K562 (cell line): Measurements from ENCODE around the gene PIP5K1B. TPM values are rescaled to one million over a fixed set of nuclear protein-coding genes. Genes with fewer than 3 reads are reported as not detected.

Experiments used
- GATAD2B ChIP-seq: fragments of 450-650 bp; IDR thresholded peaks from 2 replicates; pipeline ENCODE4 v1.6.1; 2017; ENCODE audit warnings: mild to moderate bottlenecking, borderline replicate concordance
- JUN ChIP-seq, 2 experiments: sonication (generic) in 1 of 2; formaldehyde crosslinking in 1 of 2; IDR thresholded peaks; 2 replicates each; pipeline versions ENCODE4 v1.6.1 to v1.8.0; 2012 to 2022; ENCODE audit warnings: borderline replicate concordance in 2 of 2, mild to moderate bottlenecking in 2 of 2, improper control_type of control experiment in 1 of 2, low read depth in 1 of 2, low read length in 1 of 2, missing genetic modification reagents in 1 of 2
- KLF16 ChIP-seq: IDR thresholded peaks from 2 replicates; pipeline ENCODE4 v1.6.1; 2016; ENCODE audit warnings: antibody characterized with exemption
- PBX2 ChIP-seq, 2 experiments: IDR thresholded peaks in 1 of 2; conservative IDR thresholded peaks in 1 of 2; 2 replicates each; pipeline ENCODE4 v1.6.1; 2016; ENCODE audit warnings: low read depth in 2 of 2, mild to moderate bottlenecking in 1 of 2, missing compliant biosample characterization in 1 of 2, missing genetic modification characterization in 1 of 2, moderate library complexity in 1 of 2
- SAFB ChIP-seq: fragments of 200-400 bp; formaldehyde crosslinking; IDR thresholded peaks from 2 replicates; pipeline ENCODE4 v1.6.1; 2017; ENCODE audit warnings: low read depth, low read length, borderline replicate concordance
- TAL1 ChIP-seq: fragments of 450-650 bp; IDR thresholded peaks from 2 replicates; pipeline ENCODE4 v1.6.1; 2016; ENCODE audit warnings: mild to moderate bottlenecking
- ZNF347 ChIP-seq: fragments of 450-650 bp; formaldehyde crosslinking; IDR thresholded peaks from 2 replicates; pipeline ENCODE4 v1.4.0; 2020; ENCODE audit warnings: low read depth, mild to moderate bottlenecking, moderate library complexity
- polyA plus RNA-seq, 8 experiments: library from polyadenylated mRNA; depleted of rRNA in 4 of 8; stranded (reverse) in 5 of 8; unstranded in 3 of 8; fragments of >200 nt; fragmentation: Nextera tagmentation in 2 of 8; fragmentation: Illumina TruSeq in 1 of 8; extraction: Ambion mirVana in 2 of 8; extraction: Trizol in 1 of 8; gene quantifications; 2 replicates each; pipeline versions ENCODE4 v1.2.1 to v1.2.3, GENCODE V29; 2011 to 2014; ENCODE audit warnings: inconsistent platforms in 1 of 8, missing spikeins in 1 of 8
- total RNA-seq, 7 experiments: library from RNA; depleted of rRNA in 6 of 7; stranded (reverse); fragments of >200 nt in 6 of 7; fragmentation: Illumina TruSeq in 2 of 7; extraction: Trizol in 2 of 7; gene quantifications; 2 replicates each; pipeline versions ENCODE4 v1.2.1 to v1.2.3, GENCODE V29; 2011 to 2021; ENCODE audit warnings: low replicate concordance in 1 of 7
- TF ChIP-seq, protein P1 (sequence below): fragments of 250-450 bp; sonication (Bioruptor Pico); IDR thresholded peaks from 2 replicates; pipeline ENCODE4 v1.8.0; 2022; ENCODE audit warnings: moderate library complexity, mild to moderate bottlenecking, inconsistent platforms
- TF ChIP-seq, protein P2 (sequence below), 3 experiments: IDR thresholded peaks in 2 of 3; conservative IDR thresholded peaks in 1 of 3; 2 replicates each; pipeline ENCODE4 v1.5.1; 2011 to 2012; ENCODE audit warnings: low read length in 3 of 3, mild to moderate bottlenecking in 3 of 3, control low read depth in 2 of 3, improper control_type of control experiment in 1 of 3, inconsistent platforms in 1 of 3, low read depth in 1 of 3, mixed read lengths in 1 of 3, moderate library complexity in 1 of 3; ENCODE audit not compliant: insufficient read depth in 2 of 3

The PIP5K1B gene
- total and polyA plus RNA-seq, 9 of the 15 experiments (the other 6 are each of a cell fraction or from before 2014, with no cell fraction given): 3.1 to 12.9 (median 7.4) TPM

DNA sequence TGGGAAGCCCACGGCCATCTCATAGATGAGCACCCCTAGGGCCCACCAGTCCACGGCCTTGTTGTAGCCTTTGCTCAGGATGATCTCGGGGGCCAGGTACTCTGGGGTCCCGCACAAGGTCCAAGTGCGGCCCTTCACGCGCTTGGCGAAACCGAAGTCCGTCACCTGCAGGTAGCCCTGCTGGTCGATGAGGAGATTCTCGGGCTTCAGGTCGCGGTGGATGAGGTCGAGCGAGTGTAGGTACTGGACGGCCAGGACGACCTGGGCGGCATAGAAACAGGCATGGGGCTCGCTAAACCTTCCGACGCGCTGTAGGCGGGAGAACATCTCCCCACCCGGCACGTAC is 308.3 kb downstream of the PIP5K1B start (continued):
- TF ChIP-seq JUN (IDR thresholded peaks at IDR 0.05; ENCODE audit: borderline replicate concordance, low read depth, low read length) (no peak), JUN (CRISPR knock-in tag; IDR thresholded peaks at IDR 0.05; ENCODE audit: borderline replicate concordance) (no peak), PBX2 (CRISPR knock-in tag; IDR thresholded peaks at IDR 0.05; ENCODE audit: low read depth) (no peak), PBX2 (tag; conservative IDR thresholded peaks at IDR 0.05; ENCODE audit: low read depth) (no peak), ZNF347 (CRISPR knock-in tag) (no peak), GATAD2B (no peak), KLF16 (no peak), SAFB (no peak), TAL1 (no peak)
- TF ChIP-seq, protein P1, sequence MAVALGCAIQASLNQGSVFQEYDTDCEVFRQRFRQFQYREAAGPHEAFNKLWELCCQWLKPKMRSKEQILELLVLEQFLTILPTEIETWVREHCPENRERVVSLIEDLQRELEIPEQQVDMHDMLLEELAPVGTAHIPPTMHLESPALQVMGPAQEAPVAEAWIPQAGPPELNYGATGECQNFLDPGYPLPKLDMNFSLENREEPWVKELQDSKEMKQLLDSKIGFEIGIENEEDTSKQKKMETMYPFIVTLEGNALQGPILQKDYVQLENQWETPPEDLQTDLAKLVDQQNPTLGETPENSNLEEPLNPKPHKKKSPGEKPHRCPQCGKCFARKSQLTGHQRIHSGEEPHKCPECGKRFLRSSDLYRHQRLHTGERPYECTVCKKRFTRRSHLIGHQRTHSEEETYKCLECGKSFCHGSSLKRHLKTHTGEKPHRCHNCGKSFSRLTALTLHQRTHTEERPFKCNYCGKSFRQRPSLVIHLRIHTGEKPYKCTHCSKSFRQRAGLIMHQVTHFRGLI (CRISPR knock-in tag): no peak
- TF ChIP-seq, protein P2, sequence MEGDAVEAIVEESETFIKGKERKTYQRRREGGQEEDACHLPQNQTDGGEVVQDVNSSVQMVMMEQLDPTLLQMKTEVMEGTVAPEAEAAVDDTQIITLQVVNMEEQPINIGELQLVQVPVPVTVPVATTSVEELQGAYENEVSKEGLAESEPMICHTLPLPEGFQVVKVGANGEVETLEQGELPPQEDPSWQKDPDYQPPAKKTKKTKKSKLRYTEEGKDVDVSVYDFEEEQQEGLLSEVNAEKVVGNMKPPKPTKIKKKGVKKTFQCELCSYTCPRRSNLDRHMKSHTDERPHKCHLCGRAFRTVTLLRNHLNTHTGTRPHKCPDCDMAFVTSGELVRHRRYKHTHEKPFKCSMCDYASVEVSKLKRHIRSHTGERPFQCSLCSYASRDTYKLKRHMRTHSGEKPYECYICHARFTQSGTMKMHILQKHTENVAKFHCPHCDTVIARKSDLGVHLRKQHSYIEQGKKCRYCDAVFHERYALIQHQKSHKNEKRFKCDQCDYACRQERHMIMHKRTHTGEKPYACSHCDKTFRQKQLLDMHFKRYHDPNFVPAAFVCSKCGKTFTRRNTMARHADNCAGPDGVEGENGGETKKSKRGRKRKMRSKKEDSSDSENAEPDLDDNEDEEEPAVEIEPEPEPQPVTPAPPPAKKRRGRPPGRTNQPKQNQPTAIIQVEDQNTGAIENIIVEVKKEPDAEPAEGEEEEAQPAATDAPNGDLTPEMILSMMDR (IDR thresholded peaks at IDR 0.05 in 2 of 3, conservative IDR thresholded peaks at IDR 0.05 in 1 of 3; ENCODE audit: insufficient read depth in 2 of 3, low read depth in 1 of 3, low read length in 3 of 3): no peak
